NCI-H1105 treated with DMSO at 0.1 percent for 48 hours (cell line): ENCODE results near the gene PHF2.

Source experiments
- DNase-seq: peaks from one replicate; lab custom pipeline; 2025; lab: John Stamatoyannopoulos, UW

Gene PHF2

GRCh38 chr9:93587284-93587650, 10.9 kb downstream of the PHF2 start:
- DNase-seq, result no peak

GRCh38 chr9:93587651-93588347, 11.4 kb downstream of the PHF2 start:
- DNase-seq, result no peak

- no peak for DNase-seq
These were observed 12.5 kb downstream of the PHF2 start for GRCh38 chr9:93588641-93589609.

GRCh38 chr9:93589688-93590087, 13.3 kb downstream of the PHF2 start:
- no peak for DNase-seq

GRCh38 chr9:93590609-93591234, 14.3 kb downstream of the PHF2 start:
- no peak for DNase-seq

- no peak for DNase-seq
These were observed 15.1 kb downstream of the PHF2 start for GRCh38 chr9:93591301-93592007.

- no peak for DNase-seq
These were observed 15.7 kb downstream of the PHF2 start for GRCh38 chr9:93592008-93592642.

- DNase-seq, result no peak
These were observed 16.2 kb downstream of the PHF2 start for GRCh38 chr9:93592643-93593021.

GRCh38 chr9:93593144-93593658, 16.8 kb downstream of the PHF2 start:
- no peak for DNase-seq

- DNase-seq, result no peak
These were observed 17.8 kb downstream of the PHF2 start for GRCh38 chr9:93594041-93594756.

GRCh38 chr9:93595461-93595860, 19.1 kb downstream of the PHF2 start:
- DNase-seq, result no peak

- DNase-seq, result no peak
These were observed 19.5 kb downstream of the PHF2 start for GRCh38 chr9:93595861-93596365.

- DNase-seq, result no peak
These were observed 20.0 kb downstream of the PHF2 start for GRCh38 chr9:93596399-93596798.

- no peak for DNase-seq
These were observed 20.8 kb downstream of the PHF2 start for GRCh38 chr9:93597142-93597706.

- no peak for DNase-seq
These were observed 21.7 kb downstream of the PHF2 start for GRCh38 chr9:93597871-93598646.

- DNase-seq, result no peak
These were observed 22.4 kb downstream of the PHF2 start for GRCh38 chr9:93598647-93599241.

GRCh38 chr9:93599571-93600403, 23.4 kb downstream of the PHF2 start:
- no peak for DNase-seq

GRCh38 chr9:93600504-93600903, 24.1 kb downstream of the PHF2 start:
- no peak for DNase-seq
